Mammary epithelial cell (primary cell): ENCODE results near the gene NFASC.

Experiments used
- CTCF ChIP-seq, 2 donors: IDR thresholded peaks in 1 of 2; conservative IDR thresholded peaks in 1 of 2; 2 replicates each; pipeline ENCODE4 v1.5.1; 2011 to 2012; ENCODE audit warnings: inconsistent platforms in 2 of 2, low read length in 2 of 2, mild to moderate bottlenecking in 2 of 2, control low read depth in 1 of 2, low read depth in 1 of 2; ENCODE audit not compliant: insufficient read depth in 1 of 2; ENCODE audit errors: extremely low read depth in 1 of 2
- EZH2 ChIP-seq: IDR thresholded peaks from 2 replicates; pipeline ENCODE4 v1.6.1; 2012; ENCODE audit warnings: low read length, inconsistent platforms, borderline replicate concordance

GRCh38 chr1:204931768-204932572 is 61.3 kb downstream of the NFASC start:
- TF ChIP-seq CTCF (conservative IDR thresholded peaks at IDR 0.05 in 1 of 2, IDR thresholded peaks at IDR 0.05 in 1 of 2; ENCODE audit: extremely low read depth in 1 of 2, insufficient read depth in 1 of 2, low read depth in 1 of 2, low read length in 2 of 2) (no peak), EZH2 (no peak)
